HG02870 (cell line): ENCODE data around the gene TEAD3.
A peak's percentile ranks its signal among the peaks of the same experiment; 100 is the strongest.
"Not testable (repeated sequence)": the region's sequence is repeated elsewhere in the genome, so short reads cannot be mapped to it uniquely, and the experiment has no call there.

Experiments used
- ATAC-seq: cut with Tn5 transposase; IDR thresholded peaks from one replicate; pipeline ENCODE4 v1.9.1; 2021; ENCODE audit warnings: mild to moderate bottlenecking, moderate library complexity; ENCODE audit not compliant: unreplicated experiment

TEAD3 gene

GRCh38 chr6:35452183-35453090 lies 44.4 kb downstream of the TEAD3 start, which contains the start of gene FANCE:
TSS of gene FANCE (plus strand) at chr6:35452338. CDS start at chr6:35452546, 208 bp downstream.
- peak; percentile 85 for ATAC-seq

- ATAC-seq: no peak
These were observed 45.3 kb downstream of the TEAD3 start for GRCh38 chr6:35451354-35452182.

GRCh38 chr6:35449287-35449881 lies 47.5 kb downstream of the TEAD3 start:
- ATAC-seq: peak; percentile 42

- no peak for ATAC-seq
These were observed 48.7 kb downstream of the TEAD3 start for GRCh38 chr6:35448191-35448590.

GRCh38 chr6:35445691-35446090 lies 51.2 kb downstream of the TEAD3 start:
- no peak for ATAC-seq

- no peak for ATAC-seq
These were observed 53.4 kb downstream of the TEAD3 start for GRCh38 chr6:35443341-35444030.

- no peak for ATAC-seq
These were observed 54.2 kb downstream of the TEAD3 start for GRCh38 chr6:35442693-35443092.

- ATAC-seq: no peak
These were observed 55.2 kb downstream of the TEAD3 start for GRCh38 chr6:35441642-35442041.

GRCh38 chr6:35441205-35441604 lies 55.7 kb downstream of the TEAD3 start:
- ATAC-seq: no peak

GRCh38 chr6:35439308-35439707 lies 57.6 kb downstream of the TEAD3 start:
- no peak for ATAC-seq

GRCh38 chr6:35438378-35439065 lies 58.4 kb downstream of the TEAD3 start:
- not testable (repeated sequence) for ATAC-seq

- no peak for ATAC-seq
These were observed 60.6 kb downstream of the TEAD3 start for GRCh38 chr6:35436071-35436857.

GRCh38 chr6:35435074-35435837 lies 61.6 kb downstream of the TEAD3 start:
- ATAC-seq: no peak

GRCh38 chr6:35432702-35433101 lies 64.2 kb downstream of the TEAD3 start:
- not testable (repeated sequence) for ATAC-seq

GRCh38 chr6:35432291-35432690 lies 64.6 kb downstream of the TEAD3 start:
- ATAC-seq: no peak

GRCh38 chr6:35429463-35429862 lies 67.4 kb downstream of the TEAD3 start:
- no peak for ATAC-seq

- no peak for ATAC-seq
These were observed 68.3 kb downstream of the TEAD3 start for GRCh38 chr6:35428421-35429149.

- no peak for ATAC-seq
These were observed 69.0 kb downstream of the TEAD3 start for GRCh38 chr6:35427851-35428321.
